Measurements from ENCODE around the gene RBMS3.

- TF ChIP-seq CTCF (IDR thresholded peaks at IDR 0.05) = no peak
- TF ChIP-seq EZH2phosphoT487 (IDR thresholded peaks at IDR 0.05) = no peak
- TF ChIP-seq EZH2 (IDR thresholded peaks at IDR 0.05) = no peak
These were observed 246.4 kb downstream of the RBMS3 start for GRCh38 chr3:29527246-29527645.
